ENCODE results near the gene SYVN1.

Gene SYVN1

GRCh38 chr11:65163684-65164083, 29.4 kb upstream of the SYVN1 start:
- no peak for DNase-seq (ENCODE audit: low read depth)
- no peak overlapping the region for H3K4me3 ChIP-seq (ENCODE audit: low read depth, low read length)
- no peak for TF ChIP-seq CTCF (conservative IDR thresholded peaks at IDR 0.05; ENCODE audit: low read depth, low read length)

GRCh38 chr11:65160643-65161042, 26.3 kb upstream of the SYVN1 start:
- TF ChIP-seq CTCF (conservative IDR thresholded peaks at IDR 0.05; ENCODE audit: low read depth, low read length) = no peak
- no peak overlapping the region for H3K4me3 ChIP-seq (ENCODE audit: low read depth, low read length)
- DNase-seq (ENCODE audit: low read depth) = no peak

- TF ChIP-seq CTCF (conservative IDR thresholded peaks at IDR 0.05; ENCODE audit: low read depth, low read length) = no peak
- no peak overlapping the region for H3K4me3 ChIP-seq (ENCODE audit: low read depth, low read length)
Measured at GRCh38 chr11:65159012-65159411, 24.7 kb upstream of the SYVN1 start.

GRCh38 chr11:65157336-65157735, 23.0 kb upstream of the SYVN1 start:
- TF ChIP-seq CTCF (conservative IDR thresholded peaks at IDR 0.05; ENCODE audit: low read depth, low read length) = no peak
- H3K4me3 ChIP-seq (ENCODE audit: low read depth, low read length) = no peak overlapping the region
- no peak for DNase-seq (ENCODE audit: low read depth)

More at GRCh38 chr11:65159012-65159411, 24.7 kb upstream of the SYVN1 start:
- DNase-seq (ENCODE audit: low read depth) = no peak

- DNase-seq (ENCODE audit: low read depth) = no peak
- TF ChIP-seq CTCF (conservative IDR thresholded peaks at IDR 0.05; ENCODE audit: low read depth, low read length) = no peak
- H3K4me3 ChIP-seq (ENCODE audit: low read depth, low read length) = no peak overlapping the region
Measured at GRCh38 chr11:65156926-65157325, 22.6 kb upstream of the SYVN1 start.

GRCh38 chr11:65156256-65156655, 21.9 kb upstream of the SYVN1 start:
- no peak for TF ChIP-seq CTCF (conservative IDR thresholded peaks at IDR 0.05; ENCODE audit: low read depth, low read length)
- no peak for DNase-seq (ENCODE audit: low read depth)
- no peak overlapping the region for H3K4me3 ChIP-seq (ENCODE audit: low read depth, low read length)

GRCh38 chr11:65152122-65152521, 17.8 kb upstream of the SYVN1 start:
- TF ChIP-seq CTCF (conservative IDR thresholded peaks at IDR 0.05; ENCODE audit: low read depth, low read length) = no peak
- DNase-seq (ENCODE audit: low read depth) = no peak
- H3K4me3 ChIP-seq (ENCODE audit: low read depth, low read length) = no peak overlapping the region
